H1 (cell line): ENCODE measurements around the gene EIPR1. TPM values are rescaled to one million over a fixed set of nuclear protein-coding genes. Genes with fewer than 3 reads are reported as not detected.

Experiments used
- CBX5 ChIP-seq: fragments of 300-800, 300-1000 bp; sonication (generic); IDR thresholded peaks from 2 replicates; pipeline ENCODE4 v1.7.1; 2016; ENCODE audit warnings: antibody characterized with exemption, low read length, low read depth
- CEBPB ChIP-seq: IDR thresholded peaks from 2 replicates; pipeline ENCODE4 v1.6.1; 2012; ENCODE audit warnings: low read depth, low read length
- EP300 ChIP-seq, 2 experiments: IDR thresholded peaks; 1 replicate in 1 of 2; 2 replicates in 1 of 2; pipeline ENCODE4 v1.6.1; 2011 to 2012; ENCODE audit warnings: low read depth in 2 of 2, low read length in 2 of 2, mild to moderate bottlenecking in 2 of 2, borderline replicate concordance in 1 of 2, inconsistent platforms in 1 of 2, moderate library complexity in 1 of 2
- HDAC6 ChIP-seq: IDR thresholded peaks from one replicate; pipeline ENCODE4 v1.7.1; 2012; ENCODE audit warnings: low read depth, mild to moderate bottlenecking, inconsistent platforms, low read length, moderate library complexity
- JUND ChIP-seq: IDR thresholded peaks from 2 replicates; pipeline ENCODE4 v1.6.1; 2011; ENCODE audit warnings: mild to moderate bottlenecking, improper control_type of control experiment, low read length
- POLR2A ChIP-seq, 2 experiments: IDR thresholded peaks; 1 replicate in 1 of 2; 2 replicates in 1 of 2; pipeline ENCODE4 v1.6.1; 2011; ENCODE audit warnings: low read depth in 2 of 2, low read length in 2 of 2, mild to moderate bottlenecking in 2 of 2; ENCODE audit errors: control extremely low read depth in 1 of 2
- SIX5 ChIP-seq: IDR thresholded peaks from 2 replicates; pipeline ENCODE4 v1.6.1; 2011; ENCODE audit warnings: mild to moderate bottlenecking, low read depth, low read length
- SP1 ChIP-seq: IDR thresholded peaks from 2 replicates; pipeline ENCODE4 v1.6.1; 2011; ENCODE audit warnings: low read depth, low read length
- polyA plus RNA-seq, 7 experiments: library from polyadenylated mRNA; depleted of rRNA in 3 of 7; stranded (reverse) in 5 of 7; unstranded in 2 of 7; fragments of >200 nt in 5 of 7; fragments of 200-250 nt in 2 of 7; gene quantifications; 1 replicate in 5 of 7; 2 replicates in 1 of 7; 4 replicates in 1 of 7; pipeline versions ENCODE4 v1.2.1 to v1.2.3, GENCODE V29; 2011 to 2013; ENCODE audit warnings: missing spikeins in 2 of 7, mixed read lengths in 2 of 7
- total RNA-seq: library from RNA; stranded (reverse); fragmentation: NEBNext Ultra II Directional; extraction: Animal tissue kit (Norgen Biotek cat#: 25700); gene quantifications from 2 replicates; pipeline ENCODE4 v1.2.1, GENCODE V29; 2021
- TF ChIP-seq, protein P1 (sequence below): IDR thresholded peaks from 2 replicates; pipeline ENCODE4 v1.6.1; 2012; ENCODE audit warnings: inconsistent platforms

The EIPR1 gene
- total and polyA plus RNA-seq, 2 of the 8 experiments (the other 6 are each of a cell fraction or from before 2014, with no cell fraction given) = 26.3 to 56.4 TPM

DNA sequence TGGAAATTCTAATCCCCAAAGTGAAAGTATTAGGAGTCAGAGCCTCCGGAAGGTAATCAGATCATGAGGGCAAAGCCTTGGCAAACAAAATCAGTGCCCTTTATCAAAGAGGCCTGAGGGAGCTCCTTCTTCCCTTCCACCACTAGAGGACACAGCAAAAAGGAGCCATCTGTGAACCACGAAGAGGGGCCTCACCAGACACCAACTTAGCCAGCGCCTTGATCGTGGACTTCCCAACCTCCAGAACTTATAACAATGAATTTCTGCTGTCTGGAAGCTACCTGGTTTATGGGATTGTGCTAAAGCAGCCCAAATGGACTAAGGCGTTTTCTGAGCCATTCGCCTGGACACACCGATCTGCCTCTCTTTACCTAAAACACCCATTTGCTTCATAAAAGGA is 133.1 kb downstream of the EIPR1 start (continued):
- TF ChIP-seq, protein P1, sequence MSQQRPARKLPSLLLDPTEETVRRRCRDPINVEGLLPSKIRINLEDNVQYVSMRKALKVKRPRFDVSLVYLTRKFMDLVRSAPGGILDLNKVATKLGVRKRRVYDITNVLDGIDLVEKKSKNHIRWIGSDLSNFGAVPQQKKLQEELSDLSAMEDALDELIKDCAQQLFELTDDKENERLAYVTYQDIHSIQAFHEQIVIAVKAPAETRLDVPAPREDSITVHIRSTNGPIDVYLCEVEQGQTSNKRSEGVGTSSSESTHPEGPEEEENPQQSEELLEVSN = no peak
- TF ChIP-seq CEBPB (no peak), POLR2A (IDR thresholded peaks at IDR 0.05; ENCODE audit: control extremely low read depth in 1 of 2, low read depth in 2 of 2, low read length in 2 of 2) (no peak), EP300 (IDR thresholded peaks at IDR 0.05; ENCODE audit: borderline replicate concordance in 1 of 2, low read depth in 2 of 2, low read length in 2 of 2) (no peak), JUND (no peak), CBX5 (no peak), SIX5 (no peak), HDAC6 (no peak), SP1 (no peak)
